Astrocyte (in vitro differentiated cells and primary cell): Measurements from ENCODE around the gene SEC61G. TPM values are rescaled to one million over a fixed set of nuclear protein-coding genes. Genes with fewer than 3 reads are reported as not detected.

Experiments used
- DNase-seq: peaks from one replicate; pipeline ENCODE4 v3.0.0-alpha.2; 2010; ENCODE audit warnings: low read depth
- FAIRE-seq: peaks from 2 replicates; lab custom pipeline; 2011; peaks lifted over from hg19 to GRCh38; lab: Jason Lieb, UNC
- H2AFZ ChIP-seq: 2 replicates; pipeline ENCODE4 v1.6.0; 2012; ENCODE audit warnings: low read depth, low read length, inconsistent platforms
- H3K27ac ChIP-seq: 2 replicates; pipeline ENCODE4 v1.5.1; 2011; ENCODE audit warnings: low read depth, low read length, inconsistent platforms
- H3K27me3 ChIP-seq: 2 replicates; pipeline ENCODE4 v1.6.0; 2011; ENCODE audit warnings: low read length, inconsistent platforms; ENCODE audit not compliant: insufficient read depth
- H3K36me3 ChIP-seq: 2 replicates; pipeline ENCODE4 v1.5.1; 2011; ENCODE audit warnings: low read length, inconsistent platforms; ENCODE audit not compliant: insufficient read depth
- H3K4me1 ChIP-seq: 2 replicates; pipeline ENCODE4 v1.5.1; 2011; ENCODE audit warnings: low read length, inconsistent platforms; ENCODE audit not compliant: insufficient read depth
- H3K4me2 ChIP-seq: 2 replicates; pipeline ENCODE4 v1.6.0; 2012; ENCODE audit warnings: low read length, inconsistent platforms
- H3K4me3 ChIP-seq: 2 replicates; pipeline ENCODE4 v1.5.1; 2011; ENCODE audit warnings: low read depth, mild to moderate bottlenecking, low read length, inconsistent platforms; ENCODE audit not compliant: insufficient read depth
- H3K79me2 ChIP-seq: 2 replicates; pipeline ENCODE4 v1.6.0; 2012; ENCODE audit warnings: mild to moderate bottlenecking, low read length, inconsistent platforms; ENCODE audit not compliant: insufficient read depth
- H3K9ac ChIP-seq: 2 replicates; pipeline ENCODE4 v1.6.0; 2012; ENCODE audit warnings: mild to moderate bottlenecking, low read length, inconsistent platforms
- H3K9me3 ChIP-seq: 2 replicates; pipeline ENCODE4 v1.5.1; 2012; ENCODE audit warnings: low read depth, mild to moderate bottlenecking, low read length, inconsistent platforms; ENCODE audit not compliant: insufficient read depth
- H4K20me1 ChIP-seq: 2 replicates; pipeline ENCODE4 v1.6.0; 2012; ENCODE audit warnings: low read length, inconsistent platforms; ENCODE audit not compliant: insufficient read depth
- H3K27ac Mint-ChIP-seq: one replicate; pipeline ENCODE4 v1.8.0; 2021; ENCODE audit warnings: mild to moderate bottlenecking, mixed read lengths; ENCODE audit not compliant: unreplicated experiment
- H3K27me3 Mint-ChIP-seq: one replicate; pipeline ENCODE4 v1.8.0; 2021; ENCODE audit warnings: low read depth, mixed read lengths; ENCODE audit not compliant: unreplicated experiment
- H3K36me3 Mint-ChIP-seq: one replicate; pipeline ENCODE4 v1.8.0; 2021; ENCODE audit warnings: low read depth, mixed read lengths; ENCODE audit not compliant: unreplicated experiment
- H3K4me1 Mint-ChIP-seq: one replicate; pipeline ENCODE4 v1.8.0; 2021; ENCODE audit warnings: low read depth, mixed read lengths; ENCODE audit not compliant: unreplicated experiment
- H3K4me3 Mint-ChIP-seq: one replicate; pipeline ENCODE4 v1.8.0; 2021; ENCODE audit warnings: mild to moderate bottlenecking, moderate library complexity, mixed read lengths; ENCODE audit not compliant: unreplicated experiment
- H3K9me3 Mint-ChIP-seq: one replicate; pipeline ENCODE4 v1.8.0; 2021; ENCODE audit warnings: mild to moderate bottlenecking, mixed read lengths; ENCODE audit not compliant: unreplicated experiment
- CTCF ChIP-seq: IDR thresholded peaks from 2 replicates; pipeline ENCODE4 v1.5.1; 2011; ENCODE audit warnings: low read depth, mild to moderate bottlenecking, inconsistent platforms, low read length, moderate library complexity; ENCODE audit not compliant: insufficient read depth
- EZH2 ChIP-seq: IDR thresholded peaks from 2 replicates; pipeline ENCODE4 v1.6.1; 2012; ENCODE audit warnings: mild to moderate bottlenecking, low read length, inconsistent platforms; ENCODE audit not compliant: insufficient read depth
- total RNA-seq: library from RNA; stranded (reverse); gene quantifications from 2 replicates; pipeline ENCODE4 v1.2.1, GENCODE V29; 2021

SEC61G gene
- total RNA-seq, 1 donor from 2014 or later = 280 TPM

GRCh38 chr7:54769203-54769602 is 10.2 kb upstream of the SEC61G start:
- no peak for DNase-seq
- H3K27ac Mint-ChIP-seq = peak overlapping the region; percentile 76

GRCh38 chr7:54764861-54765260 is 5.8 kb upstream of the SEC61G start:
- no peak for FAIRE-seq
- H3K27ac ChIP-seq = no peak overlapping the region
- no peak overlapping the region for H3K4me2 ChIP-seq
- H3K27ac Mint-ChIP-seq = no peak overlapping the region
- no peaks in the 10 kb centered on the region for H3K27me3 ChIP-seq
- no peak overlapping the region for H2AFZ ChIP-seq
- no peaks in the 10 kb centered on the region for H3K36me3 Mint-ChIP-seq
- H4K20me1 ChIP-seq = no peaks in the 10 kb centered on the region
- no peaks in the 10 kb centered on the region for H3K27me3 Mint-ChIP-seq
- H3K9me3 Mint-ChIP-seq = no peaks in the 10 kb centered on the region
- no peaks in the 10 kb centered on the region for H3K9me3 ChIP-seq
- no peaks in the 10 kb centered on the region for H3K36me3 ChIP-seq
- DNase-seq = no peak
- TF ChIP-seq CTCF (no peak), EZH2 (no peak)
- H3K4me1 ChIP-seq = peaks cover 9% of the 10 kb centered on the region
- peaks cover 7% of the 10 kb centered on the region for H3K4me1 Mint-ChIP-seq
- H3K79me2 ChIP-seq = no peaks in the 10 kb centered on the region
- no peak overlapping the region for H3K4me3 ChIP-seq
- no peak overlapping the region for H3K4me3 Mint-ChIP-seq
- H3K9ac ChIP-seq = no peak overlapping the region

More at GRCh38 chr7:54769203-54769602, 10.2 kb upstream of the SEC61G start:
- H3K9ac ChIP-seq = no peak overlapping the region
- Mint-ChIP-seq H3K4me3 (no peak overlapping the region), H3K27me3 (no peaks in the 10 kb centered on the region), H3K4me1 (peaks cover 11% of the 10 kb centered on the region), H3K36me3 (no peaks in the 10 kb centered on the region), H3K9me3 (no peaks in the 10 kb centered on the region)
- no peak overlapping the region for H3K4me3 ChIP-seq
- peaks cover 9% of the 10 kb centered on the region for H3K4me1 ChIP-seq
- no peak for FAIRE-seq
- peak overlapping the region; percentile 48 for H3K27ac ChIP-seq
- no peaks in the 10 kb centered on the region for H3K9me3 ChIP-seq
- no peaks in the 10 kb centered on the region for H3K27me3 ChIP-seq
- H4K20me1 ChIP-seq = no peaks in the 10 kb centered on the region
- H3K4me2 ChIP-seq = peak overlapping the region; percentile 43
- H3K36me3 ChIP-seq = no peaks in the 10 kb centered on the region
- TF ChIP-seq CTCF = no peak
- no peak for TF ChIP-seq EZH2
- no peaks in the 10 kb centered on the region for H3K79me2 ChIP-seq
- peak overlapping the region; percentile 29 for H2AFZ ChIP-seq

- peaks cover 15% of the 10 kb centered on the region for H3K4me1 Mint-ChIP-seq
- Histone ChIP-seq H3K4me3 (peak overlapping the region; percentile 99), H3K4me1 (peaks cover 8% of the 10 kb centered on the region), H3K79me2 (peaks cover 64% of the 10 kb centered on the region), H3K4me2 (peak overlapping the region; percentile 82), H3K9me3 (no peaks in the 10 kb centered on the region), H3K27me3 (no peaks in the 10 kb centered on the region), H2AFZ (no peak overlapping the region), H3K36me3 (peaks cover 22% of the 10 kb centered on the region), H4K20me1 (peaks cover 57% of the 10 kb centered on the region), H3K27ac (no peak overlapping the region), H3K9ac (peak overlapping the region; percentile 99)
- H3K4me3 Mint-ChIP-seq = peak overlapping the region; percentile 100
- TF ChIP-seq EZH2 = no peak
- no peak for TF ChIP-seq CTCF
- H3K9me3 Mint-ChIP-seq = no peaks in the 10 kb centered on the region
- no peak for FAIRE-seq
- H3K27ac Mint-ChIP-seq = peak overlapping the region; percentile 95
- peaks cover 5% of the 10 kb centered on the region for H3K36me3 Mint-ChIP-seq
- DNase-seq = no peak
- no peaks in the 10 kb centered on the region for H3K27me3 Mint-ChIP-seq
Measured at GRCh38 chr7:54757711-54758110, 1.3 kb downstream of the SEC61G start.
